CD14-positive monocyte (primary cell): ENCODE measurements around the gene DRC1. TPM values are rescaled to one million over a fixed set of nuclear protein-coding genes. Genes with fewer than 3 reads are reported as not detected.

Experiments used
- DNase-seq, 3 donors: peaks; one replicate each; pipeline ENCODE4 v3.0.0-alpha.2; 2011 to 2022
- H2AFZ ChIP-seq: 2 replicates; pipeline ENCODE4 v1.6.0; 2012; ENCODE audit warnings: mild to moderate bottlenecking, low read depth, low read length, inconsistent platforms; ENCODE audit not compliant: insufficient read depth, poor library complexity, severe bottlenecking
- H3K27ac ChIP-seq, 2 donors: 1 replicate in 1 of 2; 2 replicates in 1 of 2; pipeline ENCODE4 v1.5.1; 2012 to 2013; ENCODE audit warnings: low read length in 2 of 2, control low read depth in 1 of 2, inconsistent platforms in 1 of 2, low read depth in 1 of 2, mild to moderate bottlenecking in 1 of 2
- H3K27me3 ChIP-seq, 2 donors: one replicate each; pipeline versions ENCODE4 v1.6.0 to v1.6.1; 2011 to 2013; ENCODE audit warnings: low read length in 2 of 2; ENCODE audit not compliant: control insufficient read depth in 2 of 2, insufficient read depth in 2 of 2
- H3K36me3 ChIP-seq, 2 donors: replicated peaks in 1 of 2; 1 replicate in 1 of 2; 2 replicates in 1 of 2; pipeline versions ENCODE4 v1.5.1 to v1.6.1; 2012 to 2013; ENCODE audit warnings: low read length in 2 of 2, control low read depth in 1 of 2, inconsistent platforms in 1 of 2, mild to moderate bottlenecking in 1 of 2; ENCODE audit not compliant: insufficient read depth in 2 of 2, control insufficient read depth in 1 of 2
- H3K4me1 ChIP-seq, 2 donors: 1 replicate in 1 of 2; 2 replicates in 1 of 2; pipeline versions ENCODE4 v1.5.1 to v1.6.1; 2012 to 2013; ENCODE audit warnings: low read length in 2 of 2, control low read depth in 1 of 2, inconsistent platforms in 1 of 2, mild to moderate bottlenecking in 1 of 2, moderate library complexity in 1 of 2; ENCODE audit not compliant: insufficient read depth in 2 of 2, control insufficient read depth in 1 of 2
- H3K4me2 ChIP-seq: replicated peaks from 2 replicates; pipeline ENCODE3; 2012; ENCODE audit warnings: low read length, moderate library complexity, mild to moderate bottlenecking; ENCODE audit not compliant: poor library complexity, severe bottlenecking; ENCODE audit errors: extremely low read depth
- H3K4me3 ChIP-seq, 3 experiments: fragments of 200-600 bp in 1 of 3; sonication (generic) in 1 of 3; replicated peaks in 1 of 3; 1 replicate in 2 of 3; 2 replicates in 1 of 3; pipeline ENCODE4 v1.5.1; 2011 to 2013; ENCODE audit warnings: low read length in 3 of 3, mild to moderate bottlenecking in 3 of 3, control low read depth in 2 of 3, low read depth in 2 of 3, inconsistent platforms in 1 of 3, moderate library complexity in 1 of 3
- H3K79me2 ChIP-seq: 2 replicates; pipeline ENCODE4 v1.6.0; 2012; ENCODE audit warnings: mild to moderate bottlenecking, control low read depth, inconsistent platforms, low read length, moderate library complexity; ENCODE audit not compliant: insufficient read depth
- H3K9ac ChIP-seq: 2 replicates; pipeline ENCODE4 v1.6.0; 2017; ENCODE audit warnings: low read length, mild to moderate bottlenecking; ENCODE audit not compliant: insufficient read depth, poor library complexity, severe bottlenecking
- H3K9me3 ChIP-seq, 2 donors: replicated peaks in 1 of 2; 1 replicate in 1 of 2; 2 replicates in 1 of 2; pipeline versions ENCODE4 v1.5.1 to v1.6.1; 2012 to 2013; ENCODE audit warnings: low read length in 2 of 2, control low read depth in 1 of 2; ENCODE audit not compliant: control insufficient read depth in 1 of 2, insufficient read depth in 1 of 2
- H4K20me1 ChIP-seq: 2 replicates; pipeline ENCODE4 v1.6.0; 2012; ENCODE audit warnings: mild to moderate bottlenecking, low read length, control low read depth, moderate library complexity; ENCODE audit not compliant: insufficient read depth
- H3K27ac Mint-ChIP-seq, 7 donors: one replicate each; pipeline ENCODE4 v1.8.0; 2020; ENCODE audit warnings: mild to moderate bottlenecking in 7 of 7, mixed read lengths in 7 of 7, moderate library complexity in 6 of 7, inconsistent platforms in 2 of 7
- H3K27me3 Mint-ChIP-seq, 3 donors: one replicate each; pipeline ENCODE4 v1.8.0; 2021 to 2022; ENCODE audit warnings: low read depth in 3 of 3, mild to moderate bottlenecking in 3 of 3, mixed read lengths in 3 of 3, moderate library complexity in 3 of 3, inconsistent platforms in 1 of 3
- H3K36me3 Mint-ChIP-seq, 2 donors: one replicate each; pipeline ENCODE4 v1.8.0; 2020; ENCODE audit warnings: mixed read lengths in 2 of 2, inconsistent platforms in 1 of 2, mild to moderate bottlenecking in 1 of 2
- H3K4me1 Mint-ChIP-seq: one replicate; pipeline ENCODE4 v1.8.0; 2020; ENCODE audit warnings: mild to moderate bottlenecking, mixed read lengths
- H3K4me3 Mint-ChIP-seq, 2 donors: one replicate each; pipeline ENCODE4 v1.8.0; 2020; ENCODE audit warnings: mild to moderate bottlenecking in 2 of 2, mixed read lengths in 2 of 2, moderate library complexity in 1 of 2
- H3K9me3 Mint-ChIP-seq, 7 donors: one replicate each; pipeline ENCODE4 v1.8.0; 2020 to 2022; ENCODE audit warnings: mixed read lengths in 7 of 7, mild to moderate bottlenecking in 6 of 7, moderate library complexity in 6 of 7, inconsistent platforms in 2 of 7
- WGBS: methylation state at CpG from one replicate; pipeline ENCODE4 v1.1.5; 2013; ENCODE audit warnings: missing lambda C conversion rate; ENCODE audit not compliant: insufficient coverage; 5-methylcytosine and 5-hydroxymethylcytosine counted together
- intact Hi-C, 2 donors: fragments of 100-400 bp; cut with micrococcal nuclease; formaldehyde crosslinking; loops; one replicate each; pipeline versions ENCODE4 v1.15.0 to v1.15.1; 2023
- polyA plus RNA-seq, 3 donors: library from polyadenylated mRNA; depleted of rRNA in 1 of 3; unstranded in 2 of 3; stranded (reverse) in 1 of 3; fragments of 300-500 nt in 2 of 3; fragments of >200 nt in 1 of 3; fragmentation: Illumina TruSeq in 2 of 3; gene quantifications; 1 replicate in 2 of 3; 2 replicates in 1 of 3; pipeline ENCODE4 v1.2.3, GENCODE V29; 2012 to 2021
- TF ChIP-seq, protein P1 (sequence below): fragments of 200-600 bp; IDR thresholded peaks from one replicate; pipeline ENCODE4 v1.8.0; 2022; ENCODE audit warnings: antibody characterized with exemption, mild to moderate bottlenecking

Gene DRC1
- polyA plus RNA-seq, 3 donors: not detected

DNA sequence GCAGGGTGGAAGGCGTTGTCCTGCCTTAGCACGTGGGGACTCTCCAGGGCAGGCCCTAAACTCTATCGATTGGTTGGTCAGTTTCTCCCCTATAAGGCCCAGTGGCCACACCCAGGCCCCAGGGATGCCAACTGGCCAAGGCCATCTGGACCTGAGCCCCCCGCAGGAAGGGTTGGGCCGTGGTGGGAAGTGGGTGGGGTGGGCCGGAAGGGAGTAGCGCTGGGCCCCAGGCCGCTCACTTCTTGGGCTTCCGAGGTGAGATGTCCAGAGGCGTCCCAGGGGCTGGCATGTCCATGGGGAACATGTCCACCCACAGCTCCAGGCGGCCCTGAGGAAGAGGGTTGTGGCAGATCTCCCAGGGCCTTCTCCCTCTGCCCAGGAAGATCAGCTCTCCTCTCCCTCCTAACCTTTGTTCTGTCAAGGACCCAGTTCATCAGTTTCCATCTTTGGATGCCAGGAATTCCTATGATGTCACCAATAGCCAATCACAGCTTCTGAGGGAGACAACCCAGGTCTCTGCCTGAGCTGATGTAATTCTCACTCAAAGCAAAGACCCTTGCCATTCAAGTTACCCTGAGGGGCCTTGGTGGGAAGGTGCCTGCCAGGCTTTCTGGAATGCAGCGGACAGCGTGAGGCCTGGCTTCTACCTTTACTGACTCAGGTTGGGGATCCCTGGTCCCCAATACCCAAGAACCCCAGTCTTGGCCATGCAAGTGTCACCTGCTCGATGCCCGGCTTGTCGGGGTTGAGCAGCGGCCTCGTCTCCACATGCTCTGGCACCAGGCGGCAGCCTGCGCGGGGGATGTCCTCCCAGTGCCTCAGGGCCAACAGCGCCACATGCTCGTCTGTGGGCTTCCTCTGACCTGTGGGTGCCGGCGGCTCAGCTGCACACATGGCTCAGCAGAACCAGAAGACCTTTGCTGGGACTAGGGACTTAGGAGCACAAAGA is 61.8 kb downstream of the DRC1 start:
- Histone ChIP-seq H3K27ac (no peak overlapping the region), H2AFZ (no peak overlapping the region), H3K4me1 (peaks cover 14 to 18% of the 10 kb centered on the region in 2 donors), H3K9ac (no peak overlapping the region), H3K27me3 (no peaks in the 10 kb centered on the region), H3K4me2 (no peak overlapping the region), H3K36me3 (no peaks in the 10 kb centered on the region), H4K20me1 (no peaks in the 10 kb centered on the region), H3K9me3 (no peaks in the 10 kb centered on the region), H3K4me3 (no peak overlapping the region), H3K79me2 (no peaks in the 10 kb centered on the region)
- TF ChIP-seq, protein P1, sequence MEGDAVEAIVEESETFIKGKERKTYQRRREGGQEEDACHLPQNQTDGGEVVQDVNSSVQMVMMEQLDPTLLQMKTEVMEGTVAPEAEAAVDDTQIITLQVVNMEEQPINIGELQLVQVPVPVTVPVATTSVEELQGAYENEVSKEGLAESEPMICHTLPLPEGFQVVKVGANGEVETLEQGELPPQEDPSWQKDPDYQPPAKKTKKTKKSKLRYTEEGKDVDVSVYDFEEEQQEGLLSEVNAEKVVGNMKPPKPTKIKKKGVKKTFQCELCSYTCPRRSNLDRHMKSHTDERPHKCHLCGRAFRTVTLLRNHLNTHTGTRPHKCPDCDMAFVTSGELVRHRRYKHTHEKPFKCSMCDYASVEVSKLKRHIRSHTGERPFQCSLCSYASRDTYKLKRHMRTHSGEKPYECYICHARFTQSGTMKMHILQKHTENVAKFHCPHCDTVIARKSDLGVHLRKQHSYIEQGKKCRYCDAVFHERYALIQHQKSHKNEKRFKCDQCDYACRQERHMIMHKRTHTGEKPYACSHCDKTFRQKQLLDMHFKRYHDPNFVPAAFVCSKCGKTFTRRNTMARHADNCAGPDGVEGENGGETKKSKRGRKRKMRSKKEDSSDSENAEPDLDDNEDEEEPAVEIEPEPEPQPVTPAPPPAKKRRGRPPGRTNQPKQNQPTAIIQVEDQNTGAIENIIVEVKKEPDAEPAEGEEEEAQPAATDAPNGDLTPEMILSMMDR: no peak
- no peak overlapping the region for H3K27ac Mint-ChIP-seq
- intact Hi-C loops: loop anchor here in 1 of 2 donors (10.0 kb wide), 1 partner anchor 219 kb away; the partner anchor contains the start of genes HADHA and HADHB
- no peaks in the 10 kb centered on the region for H3K36me3 Mint-ChIP-seq
- H3K4me1 Mint-ChIP-seq: peaks cover 23% of the 10 kb centered on the region
- no peak overlapping the region for H3K4me3 Mint-ChIP-seq
- no peak for DNase-seq
- peaks cover 0 to 3% (median 0%) of the 10 kb centered on the region in 7 donors for H3K9me3 Mint-ChIP-seq
- peaks cover 1 to 3% (median 2%) of the 10 kb centered on the region in 3 donors for H3K27me3 Mint-ChIP-seq
- WGBS: 85% methylated on average over 22 of the region's 25 CpGs

DNA sequence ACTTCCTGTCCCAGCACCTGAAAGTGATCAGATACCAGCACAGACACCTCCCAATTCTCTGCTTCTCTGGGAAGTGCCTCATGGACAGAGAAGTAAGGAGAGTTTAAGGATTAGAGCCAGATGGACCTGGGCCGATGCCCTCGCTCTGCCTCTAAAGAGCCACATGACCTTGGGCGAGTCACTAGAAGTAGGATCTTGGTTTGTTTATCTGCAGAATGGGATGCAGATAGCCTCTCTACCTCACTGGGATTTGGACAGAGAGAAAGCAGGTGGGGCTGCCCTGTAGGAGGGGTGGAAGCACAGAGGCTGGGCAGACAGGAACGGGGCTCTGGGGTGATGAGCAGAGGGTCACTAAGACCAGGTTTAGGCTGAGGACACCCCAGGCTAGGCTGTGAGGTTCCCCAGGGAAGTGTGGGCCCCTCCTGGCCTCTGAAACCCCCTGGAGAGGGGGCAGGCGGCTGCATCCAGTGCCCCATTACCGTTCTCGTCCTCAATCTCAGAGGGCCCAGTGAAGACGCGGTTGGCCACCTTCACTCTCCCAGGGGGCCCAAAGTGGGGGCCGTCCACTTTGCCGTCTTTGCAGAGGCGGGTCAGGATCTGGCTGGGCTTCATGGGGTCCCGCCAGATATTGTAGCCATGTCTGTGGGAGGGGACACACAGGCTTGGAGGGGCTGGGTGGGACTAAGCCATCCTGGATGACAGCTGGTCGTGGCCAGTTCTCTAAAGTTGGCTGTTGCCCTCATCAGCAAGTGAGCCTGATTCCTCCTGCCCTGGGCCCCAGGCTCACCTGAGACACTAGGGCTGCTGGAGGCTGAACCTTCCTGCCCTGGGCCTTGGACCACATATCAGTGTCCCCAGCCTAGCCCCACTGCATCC is 62.9 kb downstream of the DRC1 start:
- H3K27ac ChIP-seq: no peak overlapping the region
- H3K4me1 ChIP-seq: peaks cover 4 to 7% of the 10 kb centered on the region in 2 donors
- no peak overlapping the region for H3K4me3 ChIP-seq
- no peak overlapping the region for H3K4me2 ChIP-seq
- H3K9me3 ChIP-seq: peaks cover 0 to 3% of the 10 kb centered on the region in 2 donors
- no peak overlapping the region for H3K9ac ChIP-seq
- H3K79me2 ChIP-seq: no peaks in the 10 kb centered on the region
- Mint-ChIP-seq H3K27me3 (peaks cover 1 to 4% (median 3%) of the 10 kb centered on the region in 3 donors), H3K36me3 (no peaks in the 10 kb centered on the region), H3K4me3 (no peak overlapping the region), H3K4me1 (peaks cover 12% of the 10 kb centered on the region), H3K9me3 (peaks cover 2 to 6% (median 3%) of the 10 kb centered on the region in 7 donors), H3K27ac (no peak overlapping the region)
- TF ChIP-seq, protein P1: no peak
- no peak for DNase-seq
- intact Hi-C loops: loop anchor here in 1 of 2 donors (10.0 kb wide), 1 partner anchor 220 kb away; the partner anchor contains the start of genes HADHA and HADHB
- H4K20me1 ChIP-seq: no peaks in the 10 kb centered on the region
- no peaks in the 10 kb centered on the region for H3K27me3 ChIP-seq
- 94% methylated on average over 8 of the region's 14 CpGs for WGBS
- no peak overlapping the region for H2AFZ ChIP-seq
- no peaks in the 10 kb centered on the region for H3K36me3 ChIP-seq
